Activated T-cell treated with anti-CD3 and anti-CD28 coated beads, Interleukin-2, amount 50 U/mL, for 4 hours (primary cell): ENCODE measurements around the gene MTMR3. TPM values are rescaled to one million over a fixed set of nuclear protein-coding genes. Genes with fewer than 3 reads are reported as not detected.

ENCODE experiments used
- ATAC-seq, 2 donors: fragments of 200-7000 bp; cut with Tn5 transposase; one replicate each; pipeline ENCODE4 v1.10.0; 2021
- DNase-seq: peaks from one replicate; pipeline ENCODE4 v3.0.0-alpha.2; 2020
- H3K27me3 Mint-ChIP-seq: one replicate; pipeline ENCODE4 v1.8.0; 2021; ENCODE audit warnings: low read depth, mixed read lengths
- H3K36me3 Mint-ChIP-seq: one replicate; pipeline ENCODE4 v1.8.0; 2022; ENCODE audit warnings: mixed read lengths; ENCODE audit not compliant: insufficient read depth
- H3K4me1 Mint-ChIP-seq: one replicate; pipeline ENCODE4 v1.8.0; 2021; ENCODE audit warnings: low read depth, mixed read lengths
- H3K4me3 Mint-ChIP-seq: one replicate; pipeline ENCODE4 v1.8.0; 2021; ENCODE audit warnings: mild to moderate bottlenecking, moderate library complexity, mixed read lengths
- H3K9me3 Mint-ChIP-seq: one replicate; pipeline ENCODE4 v1.8.0; 2021; ENCODE audit warnings: mixed read lengths
- total RNA-seq, 3 donors: library from RNA; stranded (reverse); gene quantifications; one replicate each; pipeline ENCODE4 v1.2.1, GENCODE V29; 2021

MTMR3 gene
- total RNA-seq, 3 donors from 2014 or later: 15.2 to 19.8 (median 15.8) TPM

DNA sequence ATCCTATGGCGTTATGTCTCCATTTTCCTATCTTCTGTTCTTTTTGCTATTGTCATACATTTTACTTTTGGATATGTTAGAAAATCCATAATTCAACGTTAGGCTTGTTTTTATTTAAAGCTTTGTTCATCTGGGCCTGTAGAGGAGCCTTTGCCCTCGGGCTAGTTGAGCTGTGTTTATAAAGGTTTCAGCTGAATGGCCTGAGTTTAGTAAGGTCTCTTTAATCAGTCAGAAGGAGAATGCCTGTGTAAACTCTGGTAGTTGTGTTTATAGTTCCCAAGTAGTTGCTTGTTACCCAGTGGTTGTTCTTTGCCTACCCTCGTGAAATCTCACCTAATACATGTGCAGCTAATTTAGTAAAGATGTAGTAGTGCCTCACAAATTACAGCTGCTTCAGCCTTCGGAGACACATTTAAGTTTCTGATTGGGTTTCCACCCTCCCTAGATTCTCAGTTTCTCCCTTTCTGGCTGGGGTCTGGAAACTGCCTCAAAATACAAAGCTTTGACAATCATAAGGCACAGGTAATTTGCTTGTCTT is 33.1 kb downstream of the MTMR3 start:
- H3K4me1 Mint-ChIP-seq: peaks cover 63% of the 10 kb centered on the region
- ATAC-seq (no peak), DNase-seq (no peak)
- no peaks in the 10 kb centered on the region for H3K27me3 Mint-ChIP-seq
- H3K36me3 Mint-ChIP-seq: no peaks in the 10 kb centered on the region
- H3K9me3 Mint-ChIP-seq: no peaks in the 10 kb centered on the region
- no peak overlapping the region for H3K4me3 Mint-ChIP-seq

DNA sequence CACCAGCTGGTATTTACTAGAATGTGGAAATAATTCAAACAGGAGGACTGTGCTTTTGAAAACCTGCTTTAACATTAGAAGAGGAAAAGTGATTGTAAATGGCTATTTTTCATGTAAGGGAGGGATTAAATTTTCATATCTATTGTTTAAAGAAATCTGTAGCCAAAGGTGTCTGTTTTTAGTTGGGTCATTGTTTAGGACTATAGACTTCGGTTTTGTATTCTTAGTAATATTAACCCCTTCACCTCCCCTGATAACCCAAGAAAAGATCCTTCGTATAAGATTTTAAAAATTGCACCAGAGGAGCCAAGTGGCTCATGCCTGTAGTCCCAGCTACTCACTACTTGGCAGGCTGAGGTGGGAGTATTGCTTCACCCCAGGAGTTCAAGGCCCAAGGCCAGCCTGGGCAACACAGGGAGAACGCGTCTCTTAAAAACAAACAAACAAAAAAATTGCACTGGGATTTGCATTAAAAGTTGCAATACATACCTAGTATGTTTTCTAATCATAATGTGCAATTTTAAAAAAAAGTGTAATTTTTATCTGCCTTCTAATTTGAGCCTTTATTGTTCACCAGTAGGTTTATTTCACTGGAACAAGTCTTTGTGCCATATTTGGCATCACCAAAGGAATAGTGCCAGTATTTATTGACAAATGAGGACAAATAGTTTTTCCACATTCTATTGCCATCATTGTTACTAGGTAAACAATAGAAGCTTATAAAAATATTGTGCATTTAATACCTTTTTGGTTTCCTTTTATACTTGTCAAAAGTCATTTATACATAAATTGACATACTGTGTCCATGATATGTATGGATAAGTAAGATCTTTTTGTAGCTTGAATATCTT is 34.3 kb downstream of the MTMR3 start:
- no peaks in the 10 kb centered on the region for H3K36me3 Mint-ChIP-seq
- no peak overlapping the region for H3K4me3 Mint-ChIP-seq
- peaks cover 57% of the 10 kb centered on the region for H3K4me1 Mint-ChIP-seq
- ATAC-seq: no peak
- no peaks in the 10 kb centered on the region for H3K9me3 Mint-ChIP-seq
- DNase-seq: no peak
- no peaks in the 10 kb centered on the region for H3K27me3 Mint-ChIP-seq

- DNase-seq (no peak), ATAC-seq (no peak)
- Mint-ChIP-seq H3K27me3 (no peaks in the 10 kb centered on the region), H3K9me3 (no peaks in the 10 kb centered on the region), H3K36me3 (peaks cover 3% of the 10 kb centered on the region), H3K4me1 (peaks cover 18% of the 10 kb centered on the region), H3K4me3 (no peak overlapping the region)
These were observed 42.4 kb downstream of the MTMR3 start for GRCh38 chr22:29925402-29925801.

DNA sequence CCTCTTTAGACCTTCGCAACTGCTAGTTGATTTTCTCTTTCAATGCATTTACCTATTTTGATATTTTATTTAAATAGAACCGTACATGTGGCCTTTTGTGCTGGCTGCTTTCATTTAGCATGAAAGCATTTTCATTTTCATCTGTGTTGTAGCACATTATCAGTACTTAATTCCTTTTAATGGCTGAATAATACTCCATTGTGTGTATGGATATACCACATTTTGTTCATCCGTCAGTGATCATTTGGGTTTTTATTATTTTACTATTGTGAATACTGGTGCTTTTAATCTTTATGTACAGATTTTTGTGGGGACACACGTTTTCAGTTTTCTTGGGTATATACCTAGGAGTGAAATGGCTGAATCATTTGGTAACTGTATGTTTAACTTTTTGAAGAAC is 43.1 kb downstream of the MTMR3 start:
- Mint-ChIP-seq H3K9me3 (no peaks in the 10 kb centered on the region), H3K27me3 (no peaks in the 10 kb centered on the region), H3K36me3 (peaks cover 3% of the 10 kb centered on the region), H3K4me1 (peaks cover 18% of the 10 kb centered on the region), H3K4me3 (no peak overlapping the region)
- ATAC-seq: no peak
- DNase-seq: no peak

GRCh38 chr22:29932136-29932535 is 49.2 kb downstream of the MTMR3 start:
- Mint-ChIP-seq H3K36me3 (peaks cover 4% of the 10 kb centered on the region), H3K4me3 (no peak overlapping the region), H3K9me3 (no peaks in the 10 kb centered on the region), H3K4me1 (peaks cover 33% of the 10 kb centered on the region), H3K27me3 (no peaks in the 10 kb centered on the region)
- DNase-seq (no peak), ATAC-seq (no peak)

GRCh38 chr22:29933619-29934018 is 50.6 kb downstream of the MTMR3 start:
- H3K36me3 Mint-ChIP-seq: peaks cover 4% of the 10 kb centered on the region
- no peaks in the 10 kb centered on the region for H3K27me3 Mint-ChIP-seq
- H3K4me3 Mint-ChIP-seq: no peak overlapping the region
- H3K9me3 Mint-ChIP-seq: no peaks in the 10 kb centered on the region
- peaks cover 43% of the 10 kb centered on the region for H3K4me1 Mint-ChIP-seq
- ATAC-seq (no peak), DNase-seq (no peak)

GRCh38 chr22:29934596-29934995 is 51.6 kb downstream of the MTMR3 start:
- Mint-ChIP-seq H3K36me3 (peaks cover 4% of the 10 kb centered on the region), H3K4me1 (peaks cover 43% of the 10 kb centered on the region), H3K9me3 (no peaks in the 10 kb centered on the region), H3K27me3 (no peaks in the 10 kb centered on the region), H3K4me3 (no peak overlapping the region)
- DNase-seq: no peak
- no peak for ATAC-seq

GRCh38 chr22:29936186-29936585 is 53.2 kb downstream of the MTMR3 start:
- DNase-seq: no peak
- Mint-ChIP-seq H3K9me3 (peaks cover 5% of the 10 kb centered on the region), H3K36me3 (peaks cover 5% of the 10 kb centered on the region), H3K4me1 (peaks cover 45% of the 10 kb centered on the region), H3K27me3 (no peaks in the 10 kb centered on the region), H3K4me3 (no peak overlapping the region)
- no peak for ATAC-seq

GRCh38 chr22:29937940-29938693 is 55.1 kb downstream of the MTMR3 start:
- H3K4me1 Mint-ChIP-seq: peaks cover 47% of the 10 kb centered on the region
- no peak for DNase-seq
- H3K36me3 Mint-ChIP-seq: peaks cover 5% of the 10 kb centered on the region
- no peak overlapping the region for H3K4me3 Mint-ChIP-seq
- H3K27me3 Mint-ChIP-seq: no peaks in the 10 kb centered on the region
- peaks cover 13% of the 10 kb centered on the region for H3K9me3 Mint-ChIP-seq
- peak in 1 of 2 donors; percentile 25 for ATAC-seq

GRCh38 chr22:29940526-29940925 is 57.6 kb downstream of the MTMR3 start:
- ATAC-seq: no peak
- Mint-ChIP-seq H3K4me3 (no peak overlapping the region), H3K36me3 (peaks cover 3% of the 10 kb centered on the region), H3K9me3 (peaks cover 13% of the 10 kb centered on the region), H3K4me1 (peaks cover 47% of the 10 kb centered on the region), H3K27me3 (no peaks in the 10 kb centered on the region)
- no peak for DNase-seq

GRCh38 chr22:29944339-29944738 is 61.4 kb downstream of the MTMR3 start:
- peaks cover 13% of the 10 kb centered on the region for H3K9me3 Mint-ChIP-seq
- DNase-seq (no peak), ATAC-seq (no peak)
- peaks cover 53% of the 10 kb centered on the region for H3K4me1 Mint-ChIP-seq
- no peak overlapping the region for H3K4me3 Mint-ChIP-seq
- peaks cover 3% of the 10 kb centered on the region for H3K36me3 Mint-ChIP-seq
- H3K27me3 Mint-ChIP-seq: no peaks in the 10 kb centered on the region

- Mint-ChIP-seq H3K27me3 (no peaks in the 10 kb centered on the region), H3K4me1 (peaks cover 55% of the 10 kb centered on the region), H3K36me3 (peaks cover under 1% of the 10 kb centered on the region), H3K4me3 (no peak overlapping the region), H3K9me3 (peaks cover 13% of the 10 kb centered on the region)
- DNase-seq (no peak), ATAC-seq (no peak)
These were observed 62.5 kb downstream of the MTMR3 start for GRCh38 chr22:29945435-29945834.

- peaks cover 8% of the 10 kb centered on the region for H3K9me3 Mint-ChIP-seq
- DNase-seq (no peak), ATAC-seq (no peak)
- H3K36me3 Mint-ChIP-seq: no peaks in the 10 kb centered on the region
- peaks cover 55% of the 10 kb centered on the region for H3K4me1 Mint-ChIP-seq
- no peak overlapping the region for H3K4me3 Mint-ChIP-seq
- H3K27me3 Mint-ChIP-seq: no peaks in the 10 kb centered on the region
These were observed 63.2 kb downstream of the MTMR3 start for GRCh38 chr22:29946220-29946619.

GRCh38 chr22:29947410-29948384 is 64.7 kb downstream of the MTMR3 start:
- no peaks in the 10 kb centered on the region for H3K27me3 Mint-ChIP-seq
- peaks cover 55% of the 10 kb centered on the region for H3K4me1 Mint-ChIP-seq
- no peaks in the 10 kb centered on the region for H3K9me3 Mint-ChIP-seq
- ATAC-seq (no peak), DNase-seq (no peak)
- H3K36me3 Mint-ChIP-seq: no peaks in the 10 kb centered on the region
- H3K4me3 Mint-ChIP-seq: no peak overlapping the region
